Neural progenitor cell (in vitro differentiated cells): ENCODE results near the gene POLD4.

Source experiments
- EZH2phosphoT487 ChIP-seq: fragments of 200-600 bp; sonication (generic); IDR thresholded peaks from 2 replicates; pipeline ENCODE4 v1.6.1; 2017; ENCODE audit warnings: antibody characterized with exemption
- TF ChIP-seq, protein P1 (sequence below): fragments of 200-600 bp; sonication (generic); IDR thresholded peaks from 2 replicates; pipeline ENCODE4 v1.5.1; 2017; ENCODE audit warnings: antibody characterized with exemption, mild to moderate bottlenecking

DNA sequence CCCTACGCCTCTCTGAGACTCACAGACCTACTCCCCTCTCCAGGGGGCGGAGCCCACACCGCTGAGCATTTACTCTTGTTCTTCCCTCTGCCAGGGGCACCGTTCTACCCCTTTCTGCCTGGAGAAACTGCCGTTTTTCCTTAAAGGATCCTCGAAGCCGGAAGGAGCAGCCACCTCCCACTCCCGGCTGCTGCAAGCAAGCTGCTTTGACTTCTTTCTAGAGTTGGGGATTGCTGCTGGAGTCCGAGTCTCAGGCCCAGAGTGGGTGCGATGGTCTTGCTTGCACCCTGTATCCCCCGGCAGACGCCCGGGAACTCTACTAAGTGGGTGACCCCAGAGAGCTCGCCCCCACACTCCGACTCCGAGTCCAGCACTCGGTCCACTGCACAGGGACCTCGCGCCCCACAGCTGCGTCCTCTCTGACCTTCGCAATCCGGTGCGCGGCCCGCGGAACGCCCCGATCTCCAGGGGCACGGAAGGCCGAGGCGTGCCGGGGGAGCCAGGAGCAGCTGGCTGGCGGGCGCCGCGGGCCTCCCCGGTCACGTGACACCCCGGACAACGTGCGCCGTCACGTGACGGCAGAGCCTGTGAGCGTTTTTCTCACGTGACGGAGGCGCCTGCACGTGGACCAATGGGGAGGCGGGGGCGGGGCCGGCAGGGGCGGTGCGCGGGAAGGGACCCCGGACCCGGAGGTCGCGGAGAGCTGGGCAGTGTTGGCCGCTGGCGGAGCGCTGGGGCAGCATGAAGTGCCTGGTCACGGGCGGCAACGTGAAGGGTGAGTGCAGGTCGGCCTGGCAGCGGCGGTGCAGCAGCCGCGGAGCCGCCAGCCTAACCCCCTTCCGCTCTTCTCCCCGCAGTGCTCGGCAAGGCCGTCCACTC lies 38.2 kb upstream of the POLD4 start, which contains the start of gene RAD9A:
- TF ChIP-seq, protein P1, sequence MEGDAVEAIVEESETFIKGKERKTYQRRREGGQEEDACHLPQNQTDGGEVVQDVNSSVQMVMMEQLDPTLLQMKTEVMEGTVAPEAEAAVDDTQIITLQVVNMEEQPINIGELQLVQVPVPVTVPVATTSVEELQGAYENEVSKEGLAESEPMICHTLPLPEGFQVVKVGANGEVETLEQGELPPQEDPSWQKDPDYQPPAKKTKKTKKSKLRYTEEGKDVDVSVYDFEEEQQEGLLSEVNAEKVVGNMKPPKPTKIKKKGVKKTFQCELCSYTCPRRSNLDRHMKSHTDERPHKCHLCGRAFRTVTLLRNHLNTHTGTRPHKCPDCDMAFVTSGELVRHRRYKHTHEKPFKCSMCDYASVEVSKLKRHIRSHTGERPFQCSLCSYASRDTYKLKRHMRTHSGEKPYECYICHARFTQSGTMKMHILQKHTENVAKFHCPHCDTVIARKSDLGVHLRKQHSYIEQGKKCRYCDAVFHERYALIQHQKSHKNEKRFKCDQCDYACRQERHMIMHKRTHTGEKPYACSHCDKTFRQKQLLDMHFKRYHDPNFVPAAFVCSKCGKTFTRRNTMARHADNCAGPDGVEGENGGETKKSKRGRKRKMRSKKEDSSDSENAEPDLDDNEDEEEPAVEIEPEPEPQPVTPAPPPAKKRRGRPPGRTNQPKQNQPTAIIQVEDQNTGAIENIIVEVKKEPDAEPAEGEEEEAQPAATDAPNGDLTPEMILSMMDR = no peak
- TF ChIP-seq EZH2phosphoT487 = no peak
